IMR-90 (cell line): ENCODE data around the gene ZNF554. TPM values are rescaled to one million over a fixed set of nuclear protein-coding genes. Genes with fewer than 3 reads are reported as not detected.

Experiments
- ATAC-seq: fragments of 200-7000 bp; cut with Tn5 transposase; 2 replicates; pipeline ENCODE4 v1.9.1; 2020; ENCODE audit warnings: low read depth, mild to moderate bottlenecking, moderate library complexity
- BruUV-seq: library from RNA; stranded (reverse); fragments of 400-500 nt; replicated peaks from 2 replicates; lab custom pipeline; 2021; lab: Mats Ljungman, UMichigan
- CTCF ChIA-PET: fragments of 300-600 bp; formaldehyde crosslinking; extraction: SDS; loops from one replicate; lab custom pipeline; 2021; ENCODE audit warnings: antibody characterized with exemption; lab: Yijun Ruan, JAX
- POLR2A ChIA-PET: fragments of 300-600 bp; sonication (Branson Sonifier 250); formaldehyde crosslinking; loops from one replicate; lab custom pipeline; 2022; ENCODE audit warnings: antibody characterized with exemption; ENCODE audit not compliant: unreplicated experiment; lab: Charles Lee
- DNase-seq: peaks from one replicate; pipeline ENCODE4 v3.0.0; 2013
- H2AFZ ChIP-seq: replicated peaks from 2 replicates; pipeline ENCODE3; 2013; ENCODE audit warnings: low read length, mild to moderate bottlenecking; ENCODE audit not compliant: poor library complexity
- H2AK5ac ChIP-seq: 2 replicates; pipeline ENCODE4 v1.6.1; 2013; ENCODE audit warnings: low read depth, low read length, inconsistent platforms
- H2AK9ac ChIP-seq: replicated peaks from 2 replicates; pipeline ENCODE3; 2013; ENCODE audit warnings: mild to moderate bottlenecking, low read depth, low read length, moderate library complexity; ENCODE audit not compliant: poor library complexity
- H2BK120ac ChIP-seq: 2 replicates; pipeline ENCODE4 v1.6.1; 2013; ENCODE audit warnings: low read depth, low read length, inconsistent platforms
- H2BK15ac ChIP-seq: 3 replicates; pipeline ENCODE4 v1.6.1; 2013; ENCODE audit warnings: low read depth, low read length, inconsistent platforms
- H2BK20ac ChIP-seq: 2 replicates; pipeline ENCODE4 v1.6.1; 2013; ENCODE audit warnings: low read depth, mild to moderate bottlenecking, inconsistent platforms, low read length, moderate library complexity
- H2BK5ac ChIP-seq: 2 replicates; pipeline ENCODE4 v1.6.1; 2013; ENCODE audit warnings: mild to moderate bottlenecking, low read depth, low read length, inconsistent platforms; ENCODE audit not compliant: poor library complexity, severe bottlenecking
- H3K14ac ChIP-seq: replicated peaks from 2 replicates; pipeline ENCODE4 v1.6.1; 2013; ENCODE audit warnings: low read depth, low read length, inconsistent platforms
- H3K18ac ChIP-seq: 2 replicates; pipeline ENCODE4 v1.6.1; 2013; ENCODE audit warnings: low read depth, low read length, control low read depth
- H3K23ac ChIP-seq: 2 replicates; pipeline ENCODE4 v1.6.1; 2013; ENCODE audit warnings: low read depth, low read length, inconsistent platforms
- H3K27ac ChIP-seq: 2 replicates; pipeline ENCODE4 v1.5.1; 2013; ENCODE audit warnings: mild to moderate bottlenecking, control low read depth, low read length; ENCODE audit not compliant: insufficient read depth
- H3K27me3 ChIP-seq: 2 replicates; pipeline ENCODE4 v1.6.1; 2013; ENCODE audit warnings: low read length; ENCODE audit not compliant: control insufficient read depth, insufficient read depth
- H3K36me3 ChIP-seq: 2 replicates; pipeline ENCODE4 v1.6.1; 2013; ENCODE audit warnings: low read length, mixed read lengths; ENCODE audit not compliant: control insufficient read depth, insufficient read depth
- H3K4ac ChIP-seq: 2 replicates; pipeline ENCODE4 v1.6.1; 2013; ENCODE audit warnings: low read depth, low read length, inconsistent platforms
- H3K4me1 ChIP-seq: 2 replicates; pipeline ENCODE4 v1.6.1; 2013; ENCODE audit warnings: low read length, mixed read lengths; ENCODE audit not compliant: control insufficient read depth, insufficient read depth
- H3K4me2 ChIP-seq: 2 replicates; pipeline ENCODE4 v1.6.1; 2013; ENCODE audit warnings: low read depth, mild to moderate bottlenecking, control low read depth, low read length, moderate library complexity
- H3K4me3 ChIP-seq: 2 replicates; pipeline ENCODE4 v1.5.1; 2013; ENCODE audit warnings: low read depth, mild to moderate bottlenecking, control low read depth, low read length, moderate library complexity; ENCODE audit not compliant: insufficient read depth
- H3K56ac ChIP-seq: 2 replicates; pipeline ENCODE4 v1.6.1; 2013; ENCODE audit warnings: low read length, inconsistent platforms; ENCODE audit not compliant: insufficient read depth; ENCODE audit errors: extremely low read depth
- H3K79me1 ChIP-seq, 2 experiments: 2 replicates each; pipeline ENCODE4 v1.6.1; 2013; ENCODE audit warnings: low read length in 2 of 2, inconsistent platforms in 1 of 2, low read depth in 1 of 2
- H3K9ac ChIP-seq: 2 replicates; pipeline ENCODE4 v1.6.1; 2013; ENCODE audit warnings: low read depth, low read length, control low read depth
- H3K9me1 ChIP-seq: 2 replicates; pipeline ENCODE4 v1.6.1; 2013; ENCODE audit warnings: low read length, inconsistent platforms; ENCODE audit not compliant: insufficient read depth
- H3K9me3 ChIP-seq: 2 replicates; pipeline ENCODE4 v1.6.1; 2013; ENCODE audit warnings: low read length; ENCODE audit not compliant: control insufficient read depth, insufficient read depth
- H4K20me1 ChIP-seq: 2 replicates; pipeline ENCODE4 v1.6.1; 2013; ENCODE audit warnings: low read length, inconsistent platforms; ENCODE audit not compliant: insufficient read depth
- H4K5ac ChIP-seq: 2 replicates; pipeline ENCODE4 v1.6.1; 2013; ENCODE audit warnings: mild to moderate bottlenecking, low read depth, low read length, control low read depth
- H4K8ac ChIP-seq, 2 experiments: 2 replicates each; pipeline ENCODE4 v1.6.1; 2013; ENCODE audit warnings: low read depth in 2 of 2, low read length in 2 of 2, control low read depth in 1 of 2, inconsistent platforms in 1 of 2
- H4K91ac ChIP-seq: 2 replicates; pipeline ENCODE4 v1.6.1; 2013; ENCODE audit warnings: low read depth, low read length, inconsistent platforms; ENCODE audit not compliant: insufficient read depth
- MXI1 ChIP-seq: IDR thresholded peaks from 2 replicates; pipeline ENCODE4 v1.6.1; 2012; ENCODE audit warnings: low read depth, mild to moderate bottlenecking, low read length, moderate library complexity, borderline replicate concordance
- RFX5 ChIP-seq: IDR thresholded peaks from 2 replicates; pipeline ENCODE4 v1.8.0; 2012; ENCODE audit warnings: low read depth, mild to moderate bottlenecking, low read length, moderate library complexity
- WGBS, 2 experiments: methylation state at CpG; one replicate each; pipeline versions ENCODE4 v1.1.5 to v1.1.7; 2013; ENCODE audit warnings: missing lambda C conversion rate in 2 of 2; ENCODE audit not compliant: insufficient read length in 1 of 2; ENCODE audit errors: extremely low coverage in 2 of 2; 5-methylcytosine and 5-hydroxymethylcytosine counted together
- dilution Hi-C: fragments of 300-500 bp; cut with HindIII; formaldehyde crosslinking; loops from one replicate; pipeline ENCODE4 v1.14.3; 2018; ENCODE audit warnings: low sequenced_read_pairs; ENCODE audit not compliant: unreplicated experiment
- in situ Hi-C: fragments of 300-500 bp; cut with MboI; formaldehyde crosslinking; loops from 3 replicates; pipeline ENCODE4 v1.14.3; 2019; ENCODE audit warnings: low sequenced_read_pairs, inconsistent platforms, mixed read lengths
- intact Hi-C: fragments of 100-400 bp; cut with micrococcal nuclease; formaldehyde crosslinking; loops from 2 replicates; pipeline ENCODE4 v1.10.0; 2022
- polyA plus RNA-seq, 3 experiments: library from polyadenylated mRNA; depleted of rRNA; stranded (reverse); fragments of >200 nt; gene quantifications; 2 replicates each; pipeline ENCODE4 v1.2.3, GENCODE V29; 2012; ENCODE audit warnings: low replicate concordance in 1 of 3
- total RNA-seq: library from RNA; depleted of rRNA; stranded (reverse); fragments of >200 nt; gene quantifications from 2 replicates; pipeline ENCODE4 v1.2.3, GENCODE V29; 2012
- TF ChIP-seq, protein P1 (sequence below): fragments of 150-350 bp; IDR thresholded peaks from 2 replicates; pipeline ENCODE4 v1.6.1; 2016; ENCODE audit warnings: low read depth, mild to moderate bottlenecking, low read length, moderate library complexity, borderline replicate concordance
- TF ChIP-seq, protein P2 (sequence below): fragments of 150-350 bp; IDR thresholded peaks from 2 replicates; pipeline ENCODE4 v1.6.1; 2017; ENCODE audit warnings: mild to moderate bottlenecking, antibody characterized with exemption, low read length, low read depth

The ZNF554 gene
- total and polyA plus RNA-seq, 2 of the 4 experiments (the other 2 are of a cell fraction) = 1.5 to 3.0 TPM

GRCh38 chr19:2853015-2853606 is 33.4 kb downstream of the ZNF554 start:
- POLR2A ChIA-PET = no interaction called here
- DNase-seq = no peak
- Histone ChIP-seq H2BK20ac (no peak overlapping the region), H2BK120ac (no peak overlapping the region), H2AK5ac (no peak overlapping the region), H3K56ac (no peak overlapping the region), H3K18ac (no peak overlapping the region), H3K9me1 (no peaks in the 10 kb centered on the region), H3K4me1 (peaks cover 2% of the 10 kb centered on the region), H3K36me3 (peaks cover 41% of the 10 kb centered on the region), H3K4me3 (no peak overlapping the region), H3K23ac (no peak overlapping the region), H3K14ac (no peak overlapping the region), H4K8ac (no peak overlapping the region), H2BK15ac (no peak overlapping the region), H4K5ac (no peak overlapping the region), H3K9ac (no peak overlapping the region), H3K27me3 (no peaks in the 10 kb centered on the region), H2AFZ (no peak overlapping the region), H4K91ac (no peak overlapping the region), H3K4me2 (no peak overlapping the region), H2BK5ac (no peak overlapping the region), H3K79me1 (peaks cover 8 to 21% of the 10 kb centered on the region in 2 experiments), H4K20me1 (no peaks in the 10 kb centered on the region), H3K27ac (no peak overlapping the region), H3K4ac (no peak overlapping the region), H2AK9ac (no peak overlapping the region), H3K9me3 (peaks cover 94% of the 10 kb centered on the region)
- intact Hi-C loops (no loop called here), dilution Hi-C loops (no loop called here), in situ Hi-C loops (no loop called here)
- ATAC-seq = no peak
- no TSS peak for BruUV-seq
- TF ChIP-seq, protein P1, sequence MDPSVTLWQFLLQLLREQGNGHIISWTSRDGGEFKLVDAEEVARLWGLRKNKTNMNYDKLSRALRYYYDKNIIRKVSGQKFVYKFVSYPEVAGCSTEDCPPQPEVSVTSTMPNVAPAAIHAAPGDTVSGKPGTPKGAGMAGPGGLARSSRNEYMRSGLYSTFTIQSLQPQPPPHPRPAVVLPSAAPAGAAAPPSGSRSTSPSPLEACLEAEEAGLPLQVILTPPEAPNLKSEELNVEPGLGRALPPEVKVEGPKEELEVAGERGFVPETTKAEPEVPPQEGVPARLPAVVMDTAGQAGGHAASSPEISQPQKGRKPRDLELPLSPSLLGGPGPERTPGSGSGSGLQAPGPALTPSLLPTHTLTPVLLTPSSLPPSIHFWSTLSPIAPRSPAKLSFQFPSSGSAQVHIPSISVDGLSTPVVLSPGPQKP = no peak
- TF ChIP-seq, protein P2, sequence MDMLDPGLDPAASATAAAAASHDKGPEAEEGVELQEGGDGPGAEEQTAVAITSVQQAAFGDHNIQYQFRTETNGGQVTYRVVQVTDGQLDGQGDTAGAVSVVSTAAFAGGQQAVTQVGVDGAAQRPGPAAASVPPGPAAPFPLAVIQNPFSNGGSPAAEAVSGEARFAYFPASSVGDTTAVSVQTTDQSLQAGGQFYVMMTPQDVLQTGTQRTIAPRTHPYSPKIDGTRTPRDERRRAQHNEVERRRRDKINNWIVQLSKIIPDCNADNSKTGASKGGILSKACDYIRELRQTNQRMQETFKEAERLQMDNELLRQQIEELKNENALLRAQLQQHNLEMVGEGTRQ = no peak
- TF ChIP-seq RFX5 = no peak
- TF ChIP-seq MXI1 = no peak
- CTCF ChIA-PET = no interaction called here
- WGBS, 2 experiments = 90% methylated on average over 2 of the region's 11 CpGs; no CpG with 5 or more reads in 1 of the 2 experiments
